Measurements from ENCODE around the gene SMAP1.

SMAP1 gene

DNA sequence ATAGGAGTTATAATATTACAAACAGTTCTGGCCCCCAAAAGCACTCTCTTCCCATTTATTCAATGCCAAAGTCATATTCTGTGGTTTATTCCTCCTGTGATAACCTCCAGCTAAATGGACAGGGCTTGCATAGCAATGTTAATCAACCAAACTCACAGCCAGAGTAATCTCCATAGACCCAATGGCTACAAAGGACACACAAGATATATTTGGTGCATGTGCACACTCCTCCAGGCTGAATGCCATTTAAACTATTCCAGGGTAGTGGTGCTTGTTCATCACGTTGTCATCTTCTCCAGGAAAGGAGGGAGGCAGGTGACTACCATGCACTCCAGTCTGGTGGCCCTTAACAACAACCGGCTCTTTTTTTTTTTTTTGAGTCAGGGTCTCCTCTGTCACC, 232.4 kb downstream of the SMAP1 start:
- DNase-seq (ENCODE audit: low read depth in 2 of 2), result no peak

DNA sequence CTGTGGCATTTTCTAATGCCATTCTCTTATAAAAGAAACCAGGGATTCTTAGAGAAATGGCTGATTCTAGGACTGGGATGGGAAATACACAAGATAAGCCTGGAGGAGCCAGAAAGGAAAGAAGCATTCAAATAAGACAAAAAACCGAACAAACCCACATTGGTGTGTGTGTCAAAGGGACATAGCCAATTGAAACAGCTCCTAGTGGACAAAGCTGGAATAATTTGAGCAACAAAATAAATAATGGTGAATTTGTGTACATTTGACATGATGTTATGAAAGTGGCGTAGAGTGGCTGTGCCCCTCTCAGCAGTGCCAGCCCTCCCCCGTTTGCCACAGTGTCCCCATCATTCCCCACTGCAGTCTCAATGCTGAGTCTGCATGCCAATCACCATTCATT, 233.6 kb downstream of the SMAP1 start:
- no peak for DNase-seq (ENCODE audit: low read depth in 2 of 2)

DNA sequence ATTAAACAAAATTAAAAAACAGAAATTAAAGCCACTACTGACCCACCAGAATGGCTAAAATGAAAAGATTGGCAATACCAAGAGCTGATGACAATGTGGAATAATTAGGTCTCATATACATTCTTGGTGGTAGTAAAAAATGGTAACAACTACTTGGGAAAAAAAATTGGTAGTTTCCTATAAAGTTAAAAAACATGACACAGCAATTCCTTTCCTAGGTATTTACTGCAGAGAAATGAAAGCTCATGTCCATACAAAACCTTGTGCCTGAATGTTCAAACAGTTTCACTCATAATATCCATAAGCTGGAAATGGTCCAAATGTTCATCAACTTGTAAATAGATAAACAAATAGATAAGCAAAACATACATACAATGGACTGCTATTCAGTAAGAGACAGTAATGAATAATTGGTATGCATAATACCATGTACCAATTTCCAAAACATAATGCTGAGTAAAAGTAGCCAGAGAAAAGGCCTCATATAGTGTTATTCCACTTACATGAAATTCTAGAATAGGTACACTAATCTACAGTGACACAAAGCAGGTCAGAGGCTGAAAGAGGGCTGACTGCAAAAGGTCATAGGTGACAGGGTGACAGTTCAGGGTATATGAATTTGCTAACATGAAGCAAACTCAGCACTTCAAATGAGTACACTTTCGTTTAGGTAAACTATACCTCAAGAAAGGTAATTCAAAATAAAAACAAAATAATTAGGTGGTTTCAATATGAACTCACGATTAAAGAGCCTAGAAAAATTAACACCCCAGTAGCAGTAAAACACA, 236.2 kb downstream of the SMAP1 start:
- no peak for DNase-seq (ENCODE audit: low read depth in 2 of 2)

DNA sequence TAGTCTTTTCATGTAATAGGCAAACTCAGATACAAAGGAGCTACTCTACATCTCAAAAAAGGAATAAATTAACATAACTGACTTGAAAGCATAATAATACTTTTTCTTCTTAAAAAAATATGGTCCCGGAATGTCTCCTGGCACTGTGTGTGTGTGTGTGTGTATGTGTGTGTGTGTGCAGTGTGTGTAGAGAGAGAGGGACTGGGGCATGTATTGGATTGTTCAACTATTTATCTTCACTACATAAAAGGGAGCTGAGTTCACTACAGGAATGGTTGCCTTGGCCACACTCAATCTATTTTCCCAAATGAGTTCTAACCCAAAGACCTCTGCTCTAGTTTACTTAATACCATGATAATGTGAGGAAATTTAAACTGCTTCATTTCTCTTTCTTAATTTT, 238.1 kb downstream of the SMAP1 start:
- DNase-seq (ENCODE audit: low read depth in 2 of 2), result no peak
